Hepatocyte (in vitro differentiated cells): ENCODE data around the gene TPK1.

Experiments used
- EZH2phosphoT487 ChIP-seq: fragments of 200-600 bp; sonication (generic); IDR thresholded peaks from one replicate; pipeline ENCODE4 v1.6.1; 2018; ENCODE audit warnings: antibody characterized with exemption, mild to moderate bottlenecking, low read depth, moderate library complexity; ENCODE audit not compliant: unreplicated experiment, severe bottlenecking
- TF ChIP-seq, protein P1 (sequence below): fragments of 200-600 bp; sonication (generic); IDR thresholded peaks from 2 replicates; pipeline ENCODE4 v1.5.1; 2016; ENCODE audit warnings: antibody characterized with exemption, mild to moderate bottlenecking; ENCODE audit not compliant: poor library complexity

DNA sequence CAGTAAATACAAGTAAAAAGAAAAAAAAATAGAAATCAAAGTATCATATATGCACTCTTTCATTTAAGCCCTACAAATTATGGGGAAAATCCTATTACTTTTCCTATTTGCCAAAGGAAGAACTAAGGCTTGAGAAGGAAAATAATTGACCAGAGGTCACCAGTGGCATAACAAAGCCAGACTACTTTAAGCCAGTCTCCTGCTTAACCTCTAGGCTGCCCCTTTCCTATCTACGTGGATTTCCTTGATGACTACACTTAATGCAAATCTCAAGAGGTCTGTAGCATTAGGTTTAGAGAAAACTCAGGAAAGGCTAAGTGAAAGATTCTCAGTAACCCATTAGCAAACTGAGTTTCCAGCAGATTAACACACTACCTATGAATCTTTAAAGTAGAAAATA lies 49.8 kb downstream of the TPK1 start:
- TF ChIP-seq, protein P1, sequence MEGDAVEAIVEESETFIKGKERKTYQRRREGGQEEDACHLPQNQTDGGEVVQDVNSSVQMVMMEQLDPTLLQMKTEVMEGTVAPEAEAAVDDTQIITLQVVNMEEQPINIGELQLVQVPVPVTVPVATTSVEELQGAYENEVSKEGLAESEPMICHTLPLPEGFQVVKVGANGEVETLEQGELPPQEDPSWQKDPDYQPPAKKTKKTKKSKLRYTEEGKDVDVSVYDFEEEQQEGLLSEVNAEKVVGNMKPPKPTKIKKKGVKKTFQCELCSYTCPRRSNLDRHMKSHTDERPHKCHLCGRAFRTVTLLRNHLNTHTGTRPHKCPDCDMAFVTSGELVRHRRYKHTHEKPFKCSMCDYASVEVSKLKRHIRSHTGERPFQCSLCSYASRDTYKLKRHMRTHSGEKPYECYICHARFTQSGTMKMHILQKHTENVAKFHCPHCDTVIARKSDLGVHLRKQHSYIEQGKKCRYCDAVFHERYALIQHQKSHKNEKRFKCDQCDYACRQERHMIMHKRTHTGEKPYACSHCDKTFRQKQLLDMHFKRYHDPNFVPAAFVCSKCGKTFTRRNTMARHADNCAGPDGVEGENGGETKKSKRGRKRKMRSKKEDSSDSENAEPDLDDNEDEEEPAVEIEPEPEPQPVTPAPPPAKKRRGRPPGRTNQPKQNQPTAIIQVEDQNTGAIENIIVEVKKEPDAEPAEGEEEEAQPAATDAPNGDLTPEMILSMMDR: no peak
- no peak for TF ChIP-seq EZH2phosphoT487
